Hematopoietic multipotent progenitor cell treated with erythropoietin and hydrocortisone succinate and interleukin-3 and kit ligand, for 17 days (in vitro differentiated cells): ENCODE measurements around the gene LUC7L.
A peak's percentile ranks its signal among the peaks of the same experiment; 100 is the strongest.
"Not testable (repeated sequence)": the region's sequence is repeated elsewhere in the genome, so short reads cannot be mapped to it uniquely, and the experiment has no call there.

Experiments used
- DNase-seq: peaks from one replicate; pipeline ENCODE4 v3.0.0-alpha.2; 2015; ENCODE audit warnings: low spot score

The LUC7L gene

DNA sequence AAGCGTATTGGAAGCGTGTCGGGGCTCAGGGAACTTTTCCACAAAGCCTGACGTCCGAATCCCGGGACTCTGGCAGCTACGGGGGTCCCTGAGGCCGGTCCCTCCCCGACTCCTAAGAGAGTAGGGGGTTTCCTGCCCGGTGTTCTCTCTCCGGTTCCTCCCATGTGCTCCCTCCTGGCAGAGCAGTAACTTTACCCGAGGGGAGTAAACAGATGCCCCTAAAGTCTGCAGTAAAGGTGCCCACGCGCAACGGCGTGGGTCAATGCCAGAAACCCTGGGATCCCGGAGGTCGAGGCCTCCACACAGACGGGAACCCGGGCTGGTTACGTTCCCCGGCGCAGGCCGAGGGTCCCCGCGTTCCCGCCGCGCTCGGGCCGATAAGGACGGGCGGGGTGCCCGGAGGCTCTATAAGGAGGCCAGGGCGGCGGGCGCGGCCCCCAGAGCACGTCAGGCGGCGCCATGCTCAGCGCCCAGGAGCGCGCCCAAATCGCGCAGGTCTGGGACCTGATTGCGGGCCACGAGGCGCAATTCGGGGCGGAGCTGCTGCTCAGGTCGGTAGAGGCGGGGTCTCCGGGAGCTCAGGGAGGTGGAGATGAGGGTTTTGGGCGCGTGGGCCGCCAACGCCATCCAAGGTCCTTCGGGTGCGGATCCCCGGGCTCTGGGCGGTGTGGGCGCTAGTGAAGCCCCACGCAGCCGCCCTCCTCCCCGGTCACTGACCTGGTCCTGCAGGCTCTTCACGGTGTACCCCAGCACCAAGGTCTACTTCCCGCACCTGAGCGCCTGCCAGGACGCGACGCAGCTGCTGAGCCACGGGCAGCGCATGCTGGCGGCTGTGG is 63.5 kb downstream of the LUC7L start, which contains the start of gene HBM:
Gene HBM, plus strand, starts transcription at position 440 of the 836 bp plus-strand sequence. Its CDS starts 20 bp downstream, at position 460.
- DNase-seq, result peak; percentile 81

DNA sequence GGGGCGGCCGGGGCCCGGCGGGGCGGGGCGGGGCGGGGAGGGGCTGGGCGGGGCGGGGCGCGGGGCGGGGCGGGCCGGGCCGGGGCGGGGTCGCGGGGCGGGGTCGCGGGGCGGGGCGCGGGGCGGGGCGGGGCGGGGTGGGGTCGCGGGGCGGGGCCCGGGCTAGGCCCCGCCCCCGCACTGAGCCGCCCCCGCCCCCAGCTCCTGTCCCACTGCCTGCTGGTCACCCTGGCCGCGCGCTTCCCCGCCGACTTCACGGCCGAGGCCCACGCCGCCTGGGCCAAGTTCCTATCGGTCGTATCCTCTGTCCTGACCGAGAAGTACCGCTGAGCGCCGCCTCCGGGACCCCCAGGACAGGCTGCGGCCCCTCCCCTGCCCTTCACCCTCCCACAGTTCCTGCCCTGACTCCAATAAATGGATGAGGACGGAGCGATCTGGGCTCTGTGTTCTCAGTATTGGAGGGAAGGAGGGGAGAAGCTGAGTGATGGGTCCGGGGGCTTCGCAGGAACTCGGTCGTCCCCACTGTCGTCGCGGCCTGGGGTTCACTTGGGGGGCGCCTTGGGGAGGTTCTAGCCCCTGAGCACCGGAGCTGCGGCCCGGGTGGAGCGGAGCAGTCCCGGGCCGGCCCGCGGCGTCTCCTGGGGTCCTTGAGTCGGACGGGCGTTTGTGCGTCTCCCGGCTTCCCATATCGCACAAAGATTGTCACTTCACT is 64.3 kb downstream of the LUC7L start:
- DNase-seq, result peak; percentile 61

DNA sequence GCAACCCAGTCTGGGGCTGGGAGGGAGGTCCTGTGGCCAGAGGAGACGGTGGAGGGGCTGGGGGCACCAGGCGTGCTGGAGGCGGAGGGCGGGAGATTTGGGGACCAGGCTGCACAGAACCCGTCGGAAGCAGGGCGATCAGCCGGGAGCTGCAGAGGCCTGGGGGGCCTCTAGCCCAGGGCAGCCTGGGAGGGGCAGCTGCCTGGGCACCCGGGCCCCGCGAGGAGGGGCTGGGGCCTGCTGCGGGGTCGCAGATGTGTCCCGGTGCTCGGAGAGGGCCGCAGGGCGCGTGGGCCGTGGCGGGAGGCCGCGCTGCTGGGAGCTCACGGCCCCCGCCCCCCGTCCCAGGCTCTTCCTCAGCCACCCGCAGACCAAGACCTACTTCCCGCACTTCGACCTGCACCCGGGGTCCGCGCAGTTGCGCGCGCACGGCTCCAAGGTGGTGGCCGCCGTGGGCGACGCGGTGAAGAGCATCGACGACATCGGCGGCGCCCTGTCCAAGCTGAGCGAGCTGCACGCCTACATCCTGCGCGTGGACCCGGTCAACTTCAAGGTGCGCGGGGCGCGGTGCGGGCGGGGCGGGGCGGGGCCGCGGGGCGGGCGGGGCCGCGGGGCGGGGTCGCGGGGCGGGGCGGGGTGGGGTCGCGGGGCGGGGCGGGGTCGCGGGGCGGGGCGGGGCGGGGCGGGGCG is 65.0 kb downstream of the LUC7L start:
- DNase-seq, result not testable (repeated sequence)

DNA sequence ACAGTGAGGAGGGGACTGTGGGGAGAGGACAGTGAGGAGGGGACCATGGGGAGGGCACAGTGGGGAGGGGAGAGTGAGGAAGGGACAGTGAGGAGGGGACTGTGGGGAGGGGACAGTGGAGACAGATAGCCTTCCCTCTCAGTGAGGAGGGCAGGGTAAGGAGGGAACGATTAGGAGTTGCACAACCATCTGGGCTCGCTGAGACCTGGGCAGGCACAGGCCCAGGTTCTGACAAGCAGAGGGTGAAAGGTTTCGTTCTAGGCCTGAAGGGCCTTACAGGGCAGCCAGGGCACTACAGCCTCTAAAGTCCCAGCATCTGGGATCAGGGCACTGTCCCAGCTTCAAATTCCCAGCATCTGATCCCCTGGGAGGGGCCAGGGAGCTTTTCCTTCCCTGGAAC is 65.6 kb downstream of the LUC7L start:
- not testable (repeated sequence) for DNase-seq

DNA sequence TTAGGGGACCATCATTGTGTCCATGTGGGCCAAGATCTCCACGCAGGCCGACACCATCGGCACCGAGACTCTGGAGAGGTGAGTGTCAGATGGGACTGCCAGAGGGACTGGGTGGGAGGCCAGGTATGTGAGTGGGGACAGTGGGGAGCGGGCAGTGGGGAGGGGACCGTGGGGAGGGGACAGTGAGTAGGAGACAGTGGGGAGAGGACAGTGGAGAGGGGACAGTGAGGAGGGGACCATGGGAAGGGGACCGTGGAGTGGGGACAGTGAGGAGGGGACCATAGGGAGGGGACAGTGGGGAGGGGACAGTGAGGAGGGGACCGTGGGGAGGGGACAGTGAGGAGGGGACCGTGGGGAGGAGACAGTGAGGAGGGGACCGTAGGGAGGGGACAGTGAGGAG is 66.1 kb downstream of the LUC7L start:
- DNase-seq, result not testable (repeated sequence)

DNA sequence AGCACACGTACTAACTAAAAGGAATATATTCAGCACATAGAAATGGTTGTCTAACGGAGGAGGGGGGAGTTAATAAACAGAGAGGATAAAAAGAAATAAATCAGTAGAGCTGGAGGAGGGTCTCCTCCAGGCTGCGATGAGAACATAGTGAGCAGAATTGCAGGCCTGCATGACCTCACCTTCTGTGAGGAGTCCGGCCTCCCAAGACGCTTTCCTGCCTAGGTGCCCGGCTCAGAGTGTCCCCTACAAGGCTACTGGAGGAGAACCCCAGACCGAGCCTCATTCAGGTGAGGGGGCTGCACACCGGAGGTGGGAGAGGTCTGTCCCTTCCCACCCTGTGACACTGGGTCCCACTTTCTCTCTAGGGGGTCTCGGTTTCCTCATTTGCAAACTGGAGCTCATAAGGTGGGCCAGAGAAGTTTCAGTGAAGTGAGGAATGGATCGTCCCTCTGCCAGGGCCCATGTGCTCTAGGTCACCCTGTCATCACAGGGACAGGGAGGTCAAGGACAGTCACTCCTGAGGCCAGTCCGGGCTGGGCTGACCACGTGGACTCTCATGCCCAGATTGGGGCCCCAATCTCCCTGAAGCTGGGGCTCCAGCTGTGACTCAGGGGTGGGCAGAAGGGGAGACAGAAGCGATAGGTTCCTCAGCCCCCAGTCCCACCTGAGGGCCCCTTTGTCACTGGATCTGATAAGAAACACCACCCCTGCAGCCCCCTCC is 66.8 kb downstream of the LUC7L start:
- peak; percentile 5 for DNase-seq

DNA sequence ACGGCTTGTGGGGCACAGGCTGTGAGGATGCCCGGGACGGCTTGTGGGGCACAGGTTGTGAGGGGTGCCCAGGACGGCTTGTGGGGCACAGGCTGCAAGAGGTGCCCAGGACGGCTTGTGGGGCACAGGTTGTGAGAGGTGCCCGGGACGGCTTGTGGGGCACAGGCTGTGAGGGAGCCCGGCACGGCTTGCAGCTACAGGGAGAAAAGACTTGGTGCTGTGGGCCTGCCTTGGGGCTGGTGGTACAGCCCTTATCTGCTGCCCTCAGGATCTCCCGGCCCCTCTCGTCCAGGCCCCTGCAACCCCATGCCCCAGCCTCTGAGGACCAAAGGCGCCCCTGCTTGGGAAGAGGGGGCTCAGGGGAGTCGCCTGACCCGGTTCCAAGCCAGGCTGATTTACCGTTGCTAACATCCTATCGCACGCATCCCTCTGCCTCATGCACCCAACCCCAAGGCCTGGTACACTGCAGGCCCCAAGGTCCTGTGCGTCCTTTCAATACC is 68.5 kb downstream of the LUC7L start:
- no peak for DNase-seq

DNA sequence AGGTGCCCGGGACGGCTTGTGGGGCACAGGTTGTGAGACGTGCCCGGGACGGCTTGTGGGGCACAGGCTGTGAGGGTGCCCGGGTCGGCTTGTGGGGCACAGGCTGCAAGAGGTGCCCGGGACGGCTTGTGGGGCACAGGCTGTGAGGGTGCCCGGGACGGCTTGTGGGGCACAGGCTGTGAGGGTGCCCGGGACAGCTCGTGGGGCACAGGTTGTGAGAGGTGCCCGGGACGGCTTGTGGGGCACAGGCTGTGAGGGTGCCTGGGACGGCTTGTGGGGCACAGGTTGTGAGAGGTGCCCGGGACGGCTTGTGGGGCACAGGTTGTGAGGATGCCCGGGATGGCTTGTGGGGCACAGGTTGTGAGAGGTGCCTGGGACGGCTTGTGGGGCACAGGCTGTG is 69.0 kb downstream of the LUC7L start:
- DNase-seq, result not testable (repeated sequence)

DNA sequence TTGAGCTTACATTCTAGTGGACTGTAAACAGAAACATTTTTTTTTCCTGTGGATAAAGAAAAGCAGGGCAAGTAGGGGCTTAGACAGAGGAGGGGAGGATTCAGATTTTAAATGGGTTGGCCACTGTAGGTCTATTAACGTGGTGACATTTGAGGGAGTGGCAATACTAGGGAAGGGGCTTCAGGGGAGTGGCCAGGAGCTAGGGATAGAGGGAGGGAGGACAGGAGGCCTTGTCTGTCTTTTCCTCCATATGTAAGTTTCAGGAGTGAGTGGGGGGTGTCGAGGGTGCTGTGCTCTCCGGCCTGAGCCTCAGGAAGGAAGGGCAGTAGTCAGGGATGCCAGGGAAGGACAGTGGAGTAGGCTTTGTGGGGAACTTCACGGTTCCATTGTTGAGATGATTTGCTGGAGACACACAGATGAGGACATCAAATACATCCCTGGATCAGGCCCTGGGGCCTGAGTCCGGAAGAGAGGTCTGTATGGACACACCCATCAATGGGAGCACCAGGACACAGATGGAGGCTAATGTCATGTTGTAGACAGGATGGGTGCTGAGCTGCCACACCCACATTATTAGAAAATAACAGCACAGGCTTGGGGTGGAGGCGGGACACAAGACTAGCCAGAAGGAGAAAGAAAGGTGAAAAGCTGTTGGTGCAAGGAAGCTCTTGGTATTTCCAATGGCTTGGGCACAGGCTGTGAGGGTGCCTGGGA is 70.0 kb downstream of the LUC7L start:
- DNase-seq, result peak; percentile 29

DNA sequence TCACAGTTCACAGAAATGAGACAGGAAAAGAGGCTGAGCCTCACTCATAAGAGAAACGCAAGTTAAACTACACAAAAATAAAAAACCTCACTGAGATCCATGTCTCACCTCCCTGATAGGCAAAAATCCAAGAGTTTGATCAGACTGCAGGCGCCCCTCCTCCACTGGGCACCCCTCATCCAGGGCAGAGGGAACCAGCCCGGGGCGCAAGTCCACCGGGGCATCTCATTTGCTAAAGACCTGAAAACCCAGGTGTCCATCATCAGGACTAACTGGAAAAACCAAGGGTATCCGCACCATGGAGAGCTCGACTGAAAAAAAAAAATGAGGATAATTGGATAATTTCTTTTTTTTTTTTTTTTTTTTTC is 74.2 kb downstream of the LUC7L start:
- no peak for DNase-seq

DNA sequence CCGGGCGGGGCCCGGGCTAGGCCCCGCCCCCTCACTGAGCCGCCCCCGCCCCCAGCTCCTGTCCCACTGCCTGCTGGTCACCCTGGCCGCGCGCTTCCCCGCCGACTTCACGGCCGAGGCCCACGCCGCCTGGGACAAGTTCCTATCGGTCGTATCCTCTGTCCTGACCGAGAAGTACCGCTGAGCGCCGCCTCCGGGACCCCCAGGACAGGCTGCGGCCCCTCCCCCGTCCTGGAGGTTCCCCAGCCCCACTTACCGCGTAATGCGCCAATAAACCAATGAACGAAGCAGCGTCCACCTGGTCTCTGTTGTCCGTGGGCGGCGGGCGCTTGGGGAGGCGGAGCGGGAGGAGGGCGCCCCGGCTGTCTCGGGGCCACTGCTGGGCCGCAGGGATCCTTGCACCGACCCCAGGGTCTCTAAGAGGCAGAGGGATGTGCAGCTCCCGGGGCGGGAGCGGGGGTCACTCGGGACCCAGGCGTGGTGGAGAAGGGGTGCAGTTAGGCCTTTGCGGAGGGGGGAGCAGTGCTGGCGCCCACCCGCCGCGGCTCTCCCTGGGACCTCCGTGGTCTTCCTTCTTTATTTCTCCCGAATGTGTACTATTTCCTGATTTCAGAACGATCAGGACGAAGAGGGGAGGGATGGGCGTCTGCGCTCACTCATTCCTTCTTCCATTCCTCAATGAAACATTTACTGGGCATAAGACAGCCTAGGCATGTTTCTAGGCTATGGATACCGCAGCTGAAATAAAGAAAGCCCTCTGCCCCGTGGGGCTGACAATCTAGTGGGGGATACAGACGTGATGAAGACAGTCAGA is 74.8 kb downstream of the LUC7L start:
- DNase-seq, result peak; percentile 29

DNA sequence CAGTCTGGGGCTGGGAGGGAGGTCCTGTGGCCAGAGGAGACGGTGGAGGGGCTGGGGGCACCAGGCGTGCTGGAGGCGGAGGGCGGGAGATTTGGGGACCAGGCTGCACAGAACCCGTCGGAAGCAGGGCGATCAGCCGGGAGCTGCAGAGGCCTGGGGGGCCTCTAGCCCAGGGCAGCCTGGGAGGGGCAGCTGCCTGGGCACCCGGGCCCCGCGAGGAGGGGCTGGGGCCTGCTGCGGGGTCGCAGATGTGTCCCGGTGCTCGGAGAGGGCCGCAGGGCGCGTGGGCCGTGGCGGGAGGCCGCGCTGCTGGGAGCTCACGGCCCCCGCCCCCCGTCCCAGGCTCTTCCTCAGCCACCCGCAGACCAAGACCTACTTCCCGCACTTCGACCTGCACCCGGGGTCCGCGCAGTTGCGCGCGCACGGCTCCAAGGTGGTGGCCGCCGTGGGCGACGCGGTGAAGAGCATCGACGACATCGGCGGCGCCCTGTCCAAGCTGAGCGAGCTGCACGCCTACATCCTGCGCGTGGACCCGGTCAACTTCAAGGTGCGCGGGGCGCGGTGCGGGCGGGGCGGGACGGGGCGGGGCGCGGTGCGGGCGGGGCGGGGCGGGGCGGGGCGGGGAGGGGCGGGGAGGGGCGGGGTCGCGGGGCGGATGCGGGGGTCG is 75.6 kb downstream of the LUC7L start:
- not testable (repeated sequence) for DNase-seq

DNA sequence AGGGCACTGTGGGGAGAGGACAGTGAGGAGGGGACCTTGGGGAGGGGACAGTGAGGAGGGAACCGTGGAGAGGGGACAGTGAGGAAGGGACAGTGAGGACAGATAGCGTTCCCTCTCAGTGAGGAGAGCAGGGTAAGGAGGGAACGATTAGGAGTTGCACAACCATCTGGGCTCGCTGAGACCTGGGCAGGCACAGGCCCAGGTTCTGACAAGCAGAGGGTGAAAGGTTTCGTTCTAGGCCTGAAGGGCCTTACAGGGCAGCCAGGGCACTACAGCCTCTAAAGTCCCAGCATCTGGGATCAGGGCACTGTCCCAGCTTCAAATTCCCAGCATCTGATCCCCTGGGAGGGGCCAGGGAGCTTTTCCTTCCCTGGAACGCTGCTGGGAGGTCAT is 76.1 kb downstream of the LUC7L start:
- DNase-seq, result not testable (repeated sequence)

DNA sequence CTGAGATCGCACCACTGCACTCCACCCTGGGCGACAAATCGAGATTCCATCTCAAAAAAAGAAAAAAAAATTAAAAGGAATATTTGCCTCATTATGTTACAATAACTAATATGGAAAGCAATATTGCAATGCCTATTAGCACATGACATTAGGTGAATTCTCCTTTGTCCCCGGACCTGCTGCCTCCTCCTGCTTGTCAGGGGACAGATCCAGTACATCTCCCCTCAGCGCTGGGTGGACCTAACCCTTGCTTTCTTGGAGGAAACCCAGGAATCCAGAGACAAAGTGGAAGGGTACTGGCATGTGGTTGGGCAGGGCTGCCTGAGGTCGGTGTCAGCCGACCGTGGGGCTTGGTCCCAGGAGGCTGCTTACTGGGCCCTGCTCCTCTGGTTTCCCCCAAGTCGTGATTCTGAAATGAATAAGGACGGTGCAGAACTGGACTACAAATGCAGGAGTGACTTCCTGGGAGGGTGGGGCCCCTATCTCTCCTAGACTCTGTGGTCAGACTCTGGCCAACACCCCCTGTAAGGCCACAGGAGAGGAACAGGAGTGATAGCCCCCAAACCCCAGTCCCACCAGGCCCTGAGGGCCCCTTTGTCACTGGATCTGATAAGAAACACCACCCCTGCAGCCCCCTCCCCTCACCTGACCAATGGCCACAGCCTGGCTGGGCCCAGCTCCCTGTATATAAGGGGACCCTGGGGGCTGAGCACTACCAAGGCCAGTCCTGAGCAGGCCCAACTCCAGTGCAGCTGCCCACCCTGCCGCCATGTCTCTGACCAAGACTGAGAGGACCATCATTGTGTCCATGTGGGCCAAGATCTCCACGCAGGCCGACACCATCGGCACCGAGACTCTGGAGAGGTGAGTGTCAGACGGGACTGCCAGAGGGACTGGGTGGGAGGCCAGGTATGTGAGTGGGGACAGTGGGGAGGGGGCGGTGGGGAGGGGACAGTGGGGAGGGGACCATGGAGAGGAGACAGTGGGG is 76.8 kb downstream of the LUC7L start, which contains the start of gene HBZ:
Gene HBZ, plus strand, starts transcription at position 504 of the 988 bp plus-strand sequence. Its CDS starts 266 bp downstream, at position 770.
- no peak for DNase-seq

DNA sequence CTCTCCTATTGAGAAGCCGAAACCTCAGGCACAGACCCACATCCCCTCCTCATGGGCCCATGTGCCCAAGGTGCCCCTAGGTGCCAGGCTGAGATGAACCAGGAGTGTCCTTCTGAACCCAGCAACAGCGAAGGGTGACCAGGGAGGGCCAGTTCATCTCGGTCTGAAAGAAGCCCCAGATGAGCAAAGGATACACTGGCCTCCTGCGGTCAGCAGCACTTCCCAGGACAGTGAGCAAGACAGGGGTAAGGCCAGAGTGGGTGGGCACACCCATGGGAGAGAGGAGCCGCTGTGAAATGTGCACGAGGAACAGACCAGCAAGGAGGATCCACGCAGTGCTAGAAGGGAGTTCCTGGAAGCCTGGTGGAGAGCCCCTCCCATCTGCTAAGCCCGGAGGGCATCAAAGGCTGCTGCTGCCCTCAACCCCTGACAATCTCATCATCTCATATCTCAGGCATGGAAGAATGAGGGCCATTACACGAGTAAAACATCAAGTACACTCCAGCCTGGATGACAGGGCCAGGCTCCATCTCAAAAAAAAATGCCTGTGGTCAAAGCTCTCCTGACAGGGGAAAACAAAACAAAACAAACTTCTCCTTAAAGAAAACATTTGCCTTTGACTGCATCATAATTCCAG is 80.1 kb downstream of the LUC7L start:
- peak; percentile 52 for DNase-seq

DNA sequence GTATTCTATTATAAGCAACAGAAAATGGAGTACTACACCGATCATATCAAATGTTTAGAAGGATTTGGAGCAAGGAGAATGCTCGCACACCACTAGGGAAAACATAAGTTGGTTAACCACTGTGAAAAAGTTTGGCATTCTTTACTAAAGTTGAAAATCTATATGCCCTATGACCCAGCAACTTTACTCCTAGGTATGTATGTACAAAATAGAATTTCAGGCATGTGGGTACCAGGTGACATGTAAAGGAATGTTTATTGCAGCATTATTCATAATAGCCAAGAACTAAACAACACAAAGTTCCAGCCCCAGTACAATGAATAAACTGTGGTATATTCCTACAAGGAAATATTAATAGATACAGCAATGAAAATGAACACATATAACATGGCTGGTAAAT is 82.6 kb downstream of the LUC7L start:
- DNase-seq, result peak; percentile 54

DNA sequence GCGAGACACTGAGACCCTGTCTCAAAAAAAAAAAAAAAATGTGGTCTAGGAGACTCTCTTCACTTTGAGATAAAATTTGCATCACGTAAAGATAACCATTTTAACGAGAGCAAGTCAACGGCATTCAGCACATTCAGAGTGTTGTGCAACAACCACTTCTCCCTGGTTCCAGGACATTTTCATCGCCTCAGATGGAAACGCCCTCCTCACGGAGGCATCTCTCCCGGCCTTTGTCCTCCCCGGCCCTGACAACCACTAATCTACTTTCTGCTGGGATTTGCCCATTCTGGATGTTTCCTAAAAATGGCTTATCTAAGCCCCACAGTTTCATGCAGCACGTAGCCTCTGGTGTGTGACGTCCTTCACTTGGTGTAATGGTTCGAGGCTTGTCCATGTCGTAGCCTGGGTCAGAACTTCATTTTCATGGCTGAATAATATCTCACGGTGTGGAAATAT is 84.4 kb downstream of the LUC7L start:
- DNase-seq, result peak; percentile 63

DNA sequence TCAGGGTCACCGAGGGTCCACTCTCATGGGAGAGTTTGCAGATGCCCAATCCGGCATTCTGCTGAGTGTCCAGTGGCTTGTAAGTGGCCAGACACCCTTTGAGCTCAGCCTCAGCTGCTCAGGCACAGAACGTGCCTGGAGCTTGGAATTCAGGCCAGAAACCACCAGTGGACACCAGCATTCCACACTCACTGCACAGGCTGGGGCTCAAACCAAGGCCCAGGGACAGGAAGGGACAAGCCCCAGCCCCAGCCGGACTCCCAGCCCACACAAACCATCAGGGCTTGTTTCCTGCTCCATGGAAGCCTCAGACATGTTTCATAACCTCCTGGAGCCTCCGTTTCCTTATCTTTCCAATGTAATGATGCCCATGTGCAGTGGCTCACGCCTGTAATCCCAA is 85.8 kb downstream of the LUC7L start:
- DNase-seq, result no peak
